GM23338 (cell line): ENCODE results near the gene MAPRE3. TPM values are rescaled to one million over a fixed set of nuclear protein-coding genes. Genes with fewer than 3 reads are reported as not detected.

Experiments
- ATAC-seq: fragments of 200-7000 bp; cut with Tn5 transposase; 3 replicates; pipeline ENCODE4 v1.9.1; 2020
- DNase-seq: peaks from one replicate; pipeline ENCODE4 v3.0.0-alpha.2; 2015; ENCODE audit warnings: low spot score
- H2AFZ ChIP-seq: fragments of 200-600 bp; sonication (generic); 2 replicates; pipeline ENCODE4 v1.8.0; 2016; ENCODE audit warnings: antibody characterized with exemption, mild to moderate bottlenecking, moderate library complexity
- H3F3A ChIP-seq: fragments of 200-600 bp; sonication (generic); replicated peaks from 2 replicates; pipeline ENCODE4 v1.8.0; 2017; ENCODE audit warnings: antibody characterized with exemption, mixed run types, low read depth
- H3K27ac ChIP-seq: fragments of 200-600 bp; sonication (generic); 2 replicates; pipeline ENCODE4 v1.6.1; 2016; ENCODE audit warnings: low read depth
- H3K27me3 ChIP-seq: fragments of 200-600 bp; sonication (generic); 2 replicates; pipeline ENCODE4 v1.8.0; 2016; ENCODE audit warnings: mild to moderate bottlenecking, mixed run types, moderate library complexity; ENCODE audit not compliant: insufficient read depth
- H3K36me3 ChIP-seq: fragments of 200-600 bp; sonication (generic); 2 replicates; pipeline ENCODE4 v1.8.0; 2016; ENCODE audit warnings: mild to moderate bottlenecking; ENCODE audit not compliant: insufficient read depth
- H3K4me1 ChIP-seq: fragments of 200-600 bp; sonication (generic); 2 replicates; pipeline ENCODE4 v1.8.0; 2016; ENCODE audit warnings: mild to moderate bottlenecking, moderate library complexity; ENCODE audit not compliant: insufficient read depth
- H3K4me2 ChIP-seq: fragments of 200-600 bp; sonication (generic); 2 replicates; pipeline ENCODE4 v1.7.1; 2017; ENCODE audit warnings: mixed run types
- H3K4me3 ChIP-seq: fragments of 200-600 bp; sonication (generic); 2 replicates; pipeline ENCODE4 v1.6.1; 2016; ENCODE audit warnings: mixed run types
- H3K79me2 ChIP-seq: fragments of 200-600 bp; sonication (generic); replicated peaks from 2 replicates; pipeline ENCODE4 v1.8.0; 2017; ENCODE audit warnings: mild to moderate bottlenecking; ENCODE audit not compliant: insufficient read depth
- H3K9me2 ChIP-seq: fragments of 200-600 bp; sonication (generic); 2 replicates; pipeline ENCODE4 v1.8.0; 2017; ENCODE audit not compliant: insufficient read depth
- H4K20me1 ChIP-seq: fragments of 200-600 bp; sonication (generic); replicated peaks from 2 replicates; pipeline ENCODE4 v1.8.0; 2017; ENCODE audit warnings: mild to moderate bottlenecking; ENCODE audit not compliant: insufficient read depth
- H3K27ac Mint-ChIP-seq: 2 replicates; pipeline ENCODE4 v1.8.0; 2020; ENCODE audit warnings: inconsistent platforms, mild to moderate bottlenecking, moderate library complexity, mixed read lengths
- H3K27me3 Mint-ChIP-seq: 3 replicates; pipeline ENCODE4 v1.8.0; 2022; ENCODE audit warnings: low read depth, mild to moderate bottlenecking, moderate library complexity, mixed read lengths, inconsistent platforms; ENCODE audit not compliant: insufficient read depth, poor library complexity
- H3K36me3 Mint-ChIP-seq: 3 replicates; pipeline ENCODE4 v1.8.0; 2021; ENCODE audit warnings: low read depth, mild to moderate bottlenecking, inconsistent platforms, moderate library complexity, mixed read lengths
- H3K4me1 Mint-ChIP-seq: 3 replicates; pipeline ENCODE4 v1.8.0; 2020; ENCODE audit warnings: mild to moderate bottlenecking, inconsistent platforms, mixed read lengths
- H3K4me3 Mint-ChIP-seq: 3 replicates; pipeline ENCODE4 v1.8.0; 2021; ENCODE audit warnings: moderate library complexity, mild to moderate bottlenecking, inconsistent platforms, mixed read lengths
- H3K9me3 Mint-ChIP-seq: 3 replicates; pipeline ENCODE4 v1.8.0; 2020; ENCODE audit warnings: moderate library complexity, mild to moderate bottlenecking, inconsistent platforms, mixed read lengths
- CTCF ChIP-seq, 2 experiments: fragments of 200-600 bp in 1 of 2; sonication (generic) in 1 of 2; conservative IDR thresholded peaks; 2 replicates each; pipeline versions ENCODE4 v1.5.1 to v1.6.1; 2016 to 2017; ENCODE audit warnings: antibody characterized with exemption in 2 of 2, low read depth in 2 of 2, mild to moderate bottlenecking in 2 of 2, moderate library complexity in 1 of 2
- ETS1 ChIP-seq: IDR thresholded peaks from 2 replicates; pipeline ENCODE4 v1.6.1; 2016; ENCODE audit warnings: antibody characterized with exemption
- EZH2 ChIP-seq: fragments of 200-600 bp; sonication (generic); IDR thresholded peaks from one replicate; pipeline ENCODE4 v1.8.0; 2017; ENCODE audit warnings: antibody characterized with exemption, mild to moderate bottlenecking, low read depth; ENCODE audit not compliant: unreplicated experiment
- EZH2phosphoT487 ChIP-seq: fragments of 200-600 bp; sonication (generic); IDR thresholded peaks from one replicate; pipeline ENCODE4 v1.8.1; 2018; ENCODE audit warnings: antibody characterized with exemption; ENCODE audit not compliant: unreplicated experiment
- JUNB ChIP-seq: IDR thresholded peaks from one replicate; pipeline ENCODE4 v1.6.1; 2016; ENCODE audit warnings: antibody characterized with exemption; ENCODE audit not compliant: unreplicated experiment
- NANOG ChIP-seq: IDR thresholded peaks from 2 replicates; pipeline ENCODE4 v1.6.1; 2016; ENCODE audit warnings: antibody characterized with exemption, borderline replicate concordance
- POLR2AphosphoS5 ChIP-seq: IDR thresholded peaks from 2 replicates; pipeline ENCODE4 v1.6.1; 2016; ENCODE audit warnings: antibody characterized with exemption, low read depth
- ZNF114 ChIP-seq: fragments of 250-450 bp; sonication (Bioruptor Pico); IDR thresholded peaks from 2 replicates; pipeline ENCODE4 v1.5.0; 2020; ENCODE audit warnings: mild to moderate bottlenecking, moderate library complexity
- ZNF462 ChIP-seq: fragments of 250-450 bp; sonication (Bioruptor Pico); IDR thresholded peaks from 2 replicates; pipeline ENCODE4 v1.5.0; 2020; ENCODE audit warnings: mild to moderate bottlenecking, moderate library complexity
- polyA plus RNA-seq: library from polyadenylated mRNA; unstranded; fragments of >200 nt; fragmentation: Nextera tagmentation; extraction: Ambion mirVana; gene quantifications from 2 replicates; pipeline ENCODE4 v1.2.1, GENCODE V29; 2016
- total RNA-seq: library from RNA; depleted of rRNA; stranded (reverse); fragments of >200 nt; shearing (Covaris generic); gene quantifications from 2 replicates; pipeline ENCODE4 v1.2.3, GENCODE V29; 2014

Gene MAPRE3
- total and polyA plus RNA-seq, 2 experiments from 2014 or later = 3.3 to 4.5 TPM

- Histone ChIP-seq H3K4me2 (peak overlapping the region; percentile 99), H3K27me3 (no peaks in the 10 kb centered on the region), H3K4me3 (peak overlapping the region; percentile 100), H3K36me3 (peaks cover 3% of the 10 kb centered on the region; the same call in 1 of the 2 replicates), H4K20me1 (peaks cover 13% of the 10 kb centered on the region), H3K9me2 (no peaks in the 10 kb centered on the region), H3K79me2 (peaks cover 19% of the 10 kb centered on the region), H3F3A (peaks cover 9% of the 10 kb centered on the region; the same call in 1 of the 2 replicates), H2AFZ (peak overlapping the region; percentile 81; the same call in 1 of the 2 replicates), H3K27ac (peak overlapping the region; percentile 78; the same call in 1 of the 2 replicates), H3K4me1 (peaks cover 19% of the 10 kb centered on the region)
- TF ChIP-seq EZH2 = no peak
- TF ChIP-seq JUNB = no peak
- TF ChIP-seq NANOG = no peak
- TF ChIP-seq POLR2AphosphoS5 = no peak
- no peak for TF ChIP-seq ETS1
- no peak for TF ChIP-seq CTCF (conservative IDR thresholded peaks at IDR 0.05; ENCODE audit: low read depth in 2 of 2)
- no peak for TF ChIP-seq ZNF462 (CRISPR knock-in tag)
- TF ChIP-seq ZNF114 (CRISPR knock-in tag) = no peak
- no peak for TF ChIP-seq EZH2phosphoT487
- H3K9me3 Mint-ChIP-seq = no peaks in the 10 kb centered on the region; the same call in 2 of the 3 replicates
- peaks cover 15% of the 10 kb centered on the region for H3K4me1 Mint-ChIP-seq
- peaks cover 20% of the 10 kb centered on the region for H3K27me3 Mint-ChIP-seq
- H3K4me3 Mint-ChIP-seq = peak overlapping the region; percentile 99
- DNase-seq (no peak), ATAC-seq (no peak)
- peak overlapping the region; percentile 81 for H3K27ac Mint-ChIP-seq
- peaks cover 37% of the 10 kb centered on the region for H3K36me3 Mint-ChIP-seq
Observed at GRCh38 chr2:27070653-27071276, 100.3 kb downstream of the MAPRE3 start.
